Measurements from ENCODE around the gene PGBD1. TPM values are rescaled to one million over a fixed set of nuclear protein-coding genes. Genes with fewer than 3 reads are reported as not detected.

Gene PGBD1
- total RNA-seq, 4 donors from 2014 or later: 1.4 to 5.4 (median 4.1) TPM

- 29 to 31% methylated on average over 42 to 50 of the region's 58 CpGs for WGBS, 2 donors
- TF ChIP-seq CTCF (IDR thresholded peaks at IDR 0.05) (no peak), POLR2A (IDR thresholded peaks at IDR 0.05) (no peak)
- Histone ChIP-seq H3K4me3 (replicated peaks in 1 of 3) (peak within 1 kb of the TSS in 2 of 3 donors; percentile 5 to 23), H3K27ac (no peak within 1 kb of the TSS), H3K27me3 (no peaks in the 10 kb centered on the region), H3K9me3 (no peaks in the 10 kb centered on the region), H3K4me1 (no peaks in the 10 kb centered on the region), H3K36me3 (no peaks in the 10 kb centered on the region)
- DNase-seq: peak; percentile 58 to 67
- intact Hi-C loops (cut with DNase I): no loop called here
Measured at GRCh38 chr6:28258877-28259777, 22.2 kb upstream of the PGBD1 start, which contains the start of gene NKAPL. TSS of gene NKAPL (plus strand) at chr6:28259297. CDS start at chr6:28259372, 75 bp downstream.

- TF ChIP-seq POLR2A (IDR thresholded peaks at IDR 0.05) (no peak), CTCF (IDR thresholded peaks at IDR 0.05) (no peak)
- Histone ChIP-seq H3K36me3 (no peaks in the 10 kb centered on the region), H3K27me3 (no peaks in the 10 kb centered on the region), H3K4me1 (peaks cover 8 to 11% of the 10 kb centered on the region in 2 donors), H3K9me3 (no peaks in the 10 kb centered on the region), H3K4me3 (replicated peaks in 1 of 3) (no peak overlapping the region), H3K27ac (no peak overlapping the region)
- 61 to 76% methylated on average over 2 of the region's 2 CpGs for WGBS, 2 donors
- intact Hi-C loops (cut with DNase I): loop anchor here (10.0 kb wide), 1 partner anchor 91 kb away; no protein-coding TSS in a partner anchor
- no peak for DNase-seq
Measured at GRCh38 chr6:28263922-28264321, 17.4 kb upstream of the PGBD1 start.

GRCh38 chr6:28264834-28265401 is 16.5 kb upstream of the PGBD1 start:
- intact Hi-C loops (cut with DNase I): loop anchor here (10.0 kb wide), 1 partner anchor 90 kb away; no protein-coding TSS in a partner anchor
- Histone ChIP-seq H3K27ac (no peak overlapping the region), H3K4me1 (peaks cover 8 to 11% of the 10 kb centered on the region in 2 donors), H3K36me3 (no peaks in the 10 kb centered on the region), H3K27me3 (no peaks in the 10 kb centered on the region), H3K9me3 (no peaks in the 10 kb centered on the region), H3K4me3 (replicated peaks in 1 of 3) (no peak overlapping the region)
- 66 to 67% methylated on average over 4 of the region's 4 CpGs for WGBS, 2 donors
- no peak for DNase-seq
- no peak for TF ChIP-seq POLR2A (IDR thresholded peaks at IDR 0.05)
- TF ChIP-seq CTCF (IDR thresholded peaks at IDR 0.05): no peak

GRCh38 chr6:28266563-28266961 is 14.8 kb upstream of the PGBD1 start:
- 14 to 17% methylated on average over 5 of the region's 5 CpGs for WGBS, 2 donors
- no peaks in the 10 kb centered on the region for H3K36me3 ChIP-seq
- peak overlapping the region; percentile 45 to 98 (median 64) for H3K4me3 ChIP-seq (replicated peaks in 1 of 3)
- no peaks in the 10 kb centered on the region for H3K27me3 ChIP-seq
- intact Hi-C loops (cut with DNase I): loop anchor here (10.0 kb wide), 1 partner anchor 88 kb away; no protein-coding TSS in a partner anchor
- H3K4me1 ChIP-seq: peaks cover 8 to 11% of the 10 kb centered on the region in 2 donors
- H3K27ac ChIP-seq: peak overlapping the region; percentile 76 to 86 (median 76)
- no peak for DNase-seq
- H3K9me3 ChIP-seq: no peaks in the 10 kb centered on the region
- TF ChIP-seq POLR2A (IDR thresholded peaks at IDR 0.05): no peak
- TF ChIP-seq CTCF (IDR thresholded peaks at IDR 0.05): no peak
